K562 (cell line): ENCODE results near the gene RREB1. TPM values are rescaled to one million over a fixed set of nuclear protein-coding genes. Genes with fewer than 3 reads are reported as not detected.

Experiments used
- ATAC-seq: fragments of 200-7000 bp; cut with Tn5 transposase; 3 replicates; pipeline ENCODE4 v1.9.1; 2020; ENCODE audit warnings: moderate library complexity
- BruUV-seq: library from RNA; stranded (reverse); fragments of 400-500 nt; replicated peaks from 2 replicates; lab custom pipeline; 2021; lab: Mats Ljungman, UMichigan
- CTCF ChIA-PET: fragments of 300-600 bp; formaldehyde crosslinking; extraction: SDS; loops from one replicate; lab custom pipeline; 2021; ENCODE audit warnings: low intra/inter-chr PET ratio; lab: Yijun Ruan, JAX
- POLR2A ChIA-PET: fragments of 300-600, 350-650 bp; sonication (Branson Sonifier 250); formaldehyde crosslinking; extraction: SDS; loops from one replicate; lab custom pipeline; 2021; ENCODE audit warnings: antibody characterized with exemption, inconsistent platforms; lab: Yijun Ruan, JAX
- DNase-seq, 4 experiments: peaks; one replicate each; pipeline versions ENCODE4 v3.0.0 to v3.0.0-alpha.2; 2011 to 2018; ENCODE audit warnings: low spot score in 3 of 4, mixed read lengths in 3 of 4; ENCODE audit errors: extremely low read depth in 1 of 4
- FAIRE-seq: peaks from 2 replicates; lab custom pipeline; 2011; peaks lifted over from hg19 to GRCh38; lab: Jason Lieb, UNC
- H2AFZ ChIP-seq: 2 replicates; pipeline ENCODE4 v1.6.0; 2011; ENCODE audit warnings: low read depth, low read length, control low read depth, inconsistent platforms
- H3K27ac ChIP-seq: fragments of 200-600 bp; 3 replicates; pipeline ENCODE4 v1.8.0; 2011; ENCODE audit warnings: low read depth, mild to moderate bottlenecking, control low read depth, inconsistent platforms, low read length, moderate library complexity, mixed read lengths; ENCODE audit errors: extremely low read depth
- H3K27me3 ChIP-seq, 2 experiments: fragments of 300-600 bp in 1 of 2; 2 replicates in 1 of 2; 3 replicates in 1 of 2; pipeline versions ENCODE4 v1.6.0 to v1.8.0; 2011; ENCODE audit warnings: inconsistent platforms in 2 of 2, low read length in 2 of 2, mild to moderate bottlenecking in 1 of 2, mixed read lengths in 1 of 2, moderate library complexity in 1 of 2; ENCODE audit not compliant: control insufficient read depth in 2 of 2, insufficient read depth in 2 of 2
- H3K36me3 ChIP-seq: fragments of 300-600 bp; 3 replicates; pipeline ENCODE4 v1.8.0; 2011; ENCODE audit warnings: mild to moderate bottlenecking, low read length, inconsistent platforms; ENCODE audit not compliant: control insufficient read depth, insufficient read depth
- H3K4me1 ChIP-seq, 2 experiments: fragments of 200-600 bp in 1 of 2; replicated peaks in 1 of 2; 2 replicates in 1 of 2; 3 replicates in 1 of 2; pipeline versions ENCODE4 v1.5.1 to v1.8.0; 2011; ENCODE audit warnings: inconsistent platforms in 2 of 2, low read length in 2 of 2, mild to moderate bottlenecking in 1 of 2, mixed read lengths in 1 of 2, moderate library complexity in 1 of 2; ENCODE audit not compliant: control insufficient read depth in 2 of 2, insufficient read depth in 2 of 2
- H3K4me2 ChIP-seq: 2 replicates; pipeline ENCODE4 v1.6.1; 2011; ENCODE audit warnings: low read length, control low read depth, inconsistent platforms, mixed read lengths; ENCODE audit not compliant: insufficient read depth
- H3K4me3 ChIP-seq: fragments of 200-600 bp; sonication (generic), shearing (Covaris generic); 2 replicates; pipeline ENCODE4 v1.5.1; 2016; ENCODE audit warnings: control low read depth, inconsistent platforms
- H3K79me2 ChIP-seq: fragments of 200-600 bp; 3 replicates; pipeline ENCODE4 v1.8.0; 2011; ENCODE audit warnings: low read length, inconsistent platforms; ENCODE audit not compliant: control insufficient read depth, insufficient read depth
- H3K9ac ChIP-seq, 2 experiments: 2 replicates each; pipeline versions ENCODE4 v1.6.0 to v1.6.1; 2011; ENCODE audit warnings: low read depth in 2 of 2, low read length in 2 of 2, control low read depth in 1 of 2, inconsistent platforms in 1 of 2, mild to moderate bottlenecking in 1 of 2, mixed read lengths in 1 of 2; ENCODE audit not compliant: insufficient read depth in 1 of 2
- H3K9me1 ChIP-seq: one replicate; pipeline ENCODE4 v1.6.0; 2011; ENCODE audit warnings: inconsistent platforms, mild to moderate bottlenecking, low read length, moderate library complexity; ENCODE audit not compliant: control insufficient read depth, insufficient read depth
- H3K9me3 ChIP-seq: replicated peaks from 2 replicates; pipeline ENCODE4 v1.5.1; 2011; ENCODE audit warnings: low read depth, low read length, inconsistent platforms; ENCODE audit not compliant: control insufficient read depth, insufficient read depth
- H4K20me1 ChIP-seq: replicated peaks from 2 replicates; pipeline ENCODE4 v1.6.1; 2011; ENCODE audit warnings: low read length, inconsistent platforms, mixed read lengths; ENCODE audit not compliant: control insufficient read depth, insufficient read depth
- CEBPG ChIP-seq, 3 experiments: fragments of 200-800 bp in 1 of 3; sonication (Bioruptor generic) in 1 of 3; sonication (generic) in 1 of 3; formaldehyde crosslinking in 1 of 3; IDR thresholded peaks in 2 of 3; conservative IDR thresholded peaks in 1 of 3; 2 replicates each; pipeline versions ENCODE4 v1.6.1 to v1.8.0; 2016 to 2022; ENCODE audit warnings: missing compliant biosample characterization in 2 of 3, missing genetic modification characterization in 2 of 3, mild to moderate bottlenecking in 1 of 3, missing genetic modification reagents in 1 of 3
- COPS2 ChIP-seq: fragments of 450-650 bp; conservative IDR thresholded peaks from 2 replicates; pipeline ENCODE4 v1.6.1; 2016; ENCODE audit warnings: mild to moderate bottlenecking, moderate library complexity
- JUND ChIP-seq, 2 experiments: IDR thresholded peaks; 2 replicates in 1 of 2; 3 replicates in 1 of 2; pipeline ENCODE4 v1.6.1; 2011; ENCODE audit warnings: borderline replicate concordance in 2 of 2, low read depth in 2 of 2, low read length in 2 of 2, improper control_type of control experiment in 1 of 2, missing biosample characterization in 1 of 2, missing genetic modification characterization in 1 of 2, missing genetic modification reagents in 1 of 2
- KDM4B ChIP-seq, 2 experiments: fragments of 450-650 bp in 1 of 2; sonication (generic) in 1 of 2; IDR thresholded peaks; 2 replicates each; pipeline ENCODE4 v1.6.1; 2016 to 2017; ENCODE audit warnings: borderline replicate concordance in 2 of 2, antibody characterized with exemption in 1 of 2, low read depth in 1 of 2, mild to moderate bottlenecking in 1 of 2
- L3MBTL2 ChIP-seq: fragments of 450-650 bp; IDR thresholded peaks from 2 replicates; pipeline ENCODE4 v1.6.1; 2016; ENCODE audit warnings: mild to moderate bottlenecking, moderate library complexity
- NR1H2 ChIP-seq: sonication (generic); formaldehyde crosslinking; IDR thresholded peaks from 2 replicates; pipeline ENCODE4 v1.4.0; 2020; ENCODE audit warnings: mild to moderate bottlenecking, missing genetic modification reagents
- PRPF4 ChIP-seq: fragments of 200-400 bp; formaldehyde crosslinking; IDR thresholded peaks from one replicate; pipeline ENCODE4 v1.6.1; 2017; ENCODE audit warnings: low read length, low read depth, mild to moderate bottlenecking; ENCODE audit not compliant: insufficient read depth, poor library complexity, severe bottlenecking
- SAFB2 ChIP-seq: fragments of 200-400 bp; formaldehyde crosslinking; IDR thresholded peaks from 2 replicates; pipeline ENCODE4 v1.6.1; 2018; ENCODE audit warnings: borderline replicate concordance, low read length, low read depth, moderate library complexity; ENCODE audit not compliant: severe bottlenecking
- SMAD2 ChIP-seq: fragments of 150-350 bp; IDR thresholded peaks from 2 replicates; pipeline ENCODE4 v1.6.1; 2014; ENCODE audit warnings: low read depth, mild to moderate bottlenecking, low read length
- STAT5A ChIP-seq: IDR thresholded peaks from 2 replicates; pipeline ENCODE4 v1.6.1; 2012; ENCODE audit warnings: low read length, inconsistent platforms, borderline replicate concordance
- TCF3 ChIP-seq: sonication (generic); formaldehyde crosslinking; IDR thresholded peaks from 2 replicates; pipeline ENCODE4 v1.4.0; 2020; ENCODE audit warnings: mild to moderate bottlenecking, missing genetic modification reagents
- ZNF165 ChIP-seq: fragments of 250-450 bp; sonication (Bioruptor Pico); IDR thresholded peaks from 2 replicates; pipeline ENCODE4 v1.4.0; 2020; ENCODE audit warnings: borderline replicate concordance
- ZNF184 ChIP-seq: sonication (generic); formaldehyde crosslinking; IDR thresholded peaks from 2 replicates; pipeline ENCODE4 v1.5.0; 2020; ENCODE audit warnings: missing genetic modification reagents
- ZNF408 ChIP-seq: fragments of 250-450 bp; sonication (Bioruptor Pico); IDR thresholded peaks from 2 replicates; pipeline ENCODE4 v1.4.0; 2020; ENCODE audit warnings: low read depth, mild to moderate bottlenecking, moderate library complexity
- ZNF444 ChIP-seq: fragments of 250-450 bp; sonication (Bioruptor Pico); IDR thresholded peaks from 2 replicates; pipeline ENCODE4 v1.4.0; 2020; ENCODE audit warnings: mild to moderate bottlenecking, moderate library complexity
- WGBS: fragments of 100-300 bp; shearing (Covaris generic); methylation state at CpG from one replicate; pipeline ENCODE4 v1.1.6; 2016; ENCODE audit warnings: low coverage, mixed read lengths; ENCODE audit not compliant: insufficient coverage; ENCODE audit errors: missing lambda C conversion rate; 5-methylcytosine and 5-hydroxymethylcytosine counted together
- in situ Hi-C: fragments of 300-500 bp; cut with MboI; formaldehyde crosslinking; loops from 4 replicates; pipeline ENCODE4 v1.15.0; 2018; ENCODE audit warnings: inconsistent platforms, mixed read lengths
- intact Hi-C: fragments of 100-400 bp; cut with micrococcal nuclease; formaldehyde crosslinking; loops from 2 replicates; pipeline ENCODE4 v1.14.2; 2022
- polyA plus RNA-seq, 8 experiments: library from polyadenylated mRNA; depleted of rRNA in 4 of 8; stranded (reverse) in 5 of 8; unstranded in 3 of 8; fragments of >200 nt; fragmentation: Nextera tagmentation in 2 of 8; fragmentation: Illumina TruSeq in 1 of 8; extraction: Ambion mirVana in 2 of 8; extraction: Trizol in 1 of 8; gene quantifications; 2 replicates each; pipeline versions ENCODE4 v1.2.1 to v1.2.3, GENCODE V29; 2011 to 2014; ENCODE audit warnings: inconsistent platforms in 1 of 8, missing spikeins in 1 of 8
- total RNA-seq, 7 experiments: library from RNA; depleted of rRNA in 6 of 7; stranded (reverse); fragments of >200 nt in 6 of 7; fragmentation: Illumina TruSeq in 2 of 7; extraction: Trizol in 2 of 7; gene quantifications; 2 replicates each; pipeline versions ENCODE4 v1.2.1 to v1.2.3, GENCODE V29; 2011 to 2021; ENCODE audit warnings: low replicate concordance in 1 of 7
- TF ChIP-seq, protein P1 (sequence below), 3 experiments: IDR thresholded peaks in 2 of 3; conservative IDR thresholded peaks in 1 of 3; 2 replicates each; pipeline ENCODE4 v1.5.1; 2011 to 2012; ENCODE audit warnings: low read length in 3 of 3, mild to moderate bottlenecking in 3 of 3, control low read depth in 2 of 3, improper control_type of control experiment in 1 of 3, inconsistent platforms in 1 of 3, low read depth in 1 of 3, mixed read lengths in 1 of 3, moderate library complexity in 1 of 3; ENCODE audit not compliant: insufficient read depth in 2 of 3
- TF ChIP-seq, protein P2 (sequence below), 2 experiments: IDR thresholded peaks; 2 replicates each; pipeline ENCODE4 v1.6.1; 2011; ENCODE audit warnings: borderline replicate concordance in 1 of 2, control low read depth in 1 of 2, low read depth in 1 of 2, low read length in 1 of 2, mild to moderate bottlenecking in 1 of 2, mixed read lengths in 1 of 2, moderate library complexity in 1 of 2; ENCODE audit not compliant: insufficient read depth in 1 of 2, insufficient read length in 1 of 2, poor library complexity in 1 of 2, severe bottlenecking in 1 of 2; ENCODE audit errors: extremely low read depth in 1 of 2

The RREB1 gene
- total and polyA plus RNA-seq, 9 of the 15 experiments (the other 6 are each of a cell fraction or from before 2014, with no cell fraction given): 3.3 to 64.2 (median 19.3) TPM

DNA sequence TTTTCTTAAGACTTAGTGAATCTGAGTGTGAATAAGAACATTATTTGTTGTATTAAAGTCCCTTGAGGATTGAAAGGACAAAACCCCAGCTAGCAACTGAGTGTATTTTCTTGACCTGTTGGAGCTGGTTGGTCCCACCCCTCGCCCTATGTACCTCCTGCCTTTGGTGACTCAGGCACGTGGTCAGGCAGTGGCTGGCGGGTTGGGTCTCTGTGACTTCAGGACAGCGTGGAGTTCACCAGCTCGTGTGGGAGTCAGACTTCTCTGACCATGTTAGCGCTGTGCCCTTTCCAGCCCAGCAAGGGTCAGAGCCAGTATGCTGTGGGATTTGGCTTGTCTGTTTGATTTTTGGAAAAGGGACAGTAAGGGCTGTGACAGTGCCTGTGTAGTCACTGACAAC, 111.5 kb downstream of the RREB1 start:
- FAIRE-seq (peak; percentile 26), ATAC-seq (peak; percentile 64), DNase-seq (peak; percentile 46 to 57 (median 50))
- WGBS: 59% methylated on average over 6 of the region's 6 CpGs
- Histone ChIP-seq H3K4me3 (no peak overlapping the region), H4K20me1 (no peaks in the 10 kb centered on the region), H3K9me3 (no peaks in the 10 kb centered on the region), H3K9me1 (peaks cover 5% of the 10 kb centered on the region), H3K9ac (peak overlapping the region in 1 of 2 experiments; percentile 68; a peak in 1 of 4 replicates), H3K27ac (peak overlapping the region; percentile 18; the same call in 1 of the 3 replicates), H3K4me1 (peaks cover 11 to 16% of the 10 kb centered on the region in 2 experiments), H3K4me2 (no peak overlapping the region), H3K27me3 (no peaks in the 10 kb centered on the region), H3K79me2 (peaks cover 26% of the 10 kb centered on the region), H2AFZ (no peak overlapping the region), H3K36me3 (peaks cover 88% of the 10 kb centered on the region)
- in situ Hi-C loops: no loop called here
- POLR2A ChIA-PET: interaction anchor here (1.3 kb wide), 1 partner anchor 16 kb away, joined by 4 read pairs; no protein-coding TSS in a partner anchor
- BruUV-seq: no TSS peak
- CTCF ChIA-PET: interaction anchor here (0.6 to 1.1 kb wide), 2 partner anchors 142 to 520 kb away, joined by 3 to 4 read pairs; no protein-coding TSS in a partner anchor
- intact Hi-C loops: no loop called here
- TF ChIP-seq SMAD2: no peak
- no peak for TF ChIP-seq ZNF184 (CRISPR knock-in tag)
- TF ChIP-seq, protein P1, sequence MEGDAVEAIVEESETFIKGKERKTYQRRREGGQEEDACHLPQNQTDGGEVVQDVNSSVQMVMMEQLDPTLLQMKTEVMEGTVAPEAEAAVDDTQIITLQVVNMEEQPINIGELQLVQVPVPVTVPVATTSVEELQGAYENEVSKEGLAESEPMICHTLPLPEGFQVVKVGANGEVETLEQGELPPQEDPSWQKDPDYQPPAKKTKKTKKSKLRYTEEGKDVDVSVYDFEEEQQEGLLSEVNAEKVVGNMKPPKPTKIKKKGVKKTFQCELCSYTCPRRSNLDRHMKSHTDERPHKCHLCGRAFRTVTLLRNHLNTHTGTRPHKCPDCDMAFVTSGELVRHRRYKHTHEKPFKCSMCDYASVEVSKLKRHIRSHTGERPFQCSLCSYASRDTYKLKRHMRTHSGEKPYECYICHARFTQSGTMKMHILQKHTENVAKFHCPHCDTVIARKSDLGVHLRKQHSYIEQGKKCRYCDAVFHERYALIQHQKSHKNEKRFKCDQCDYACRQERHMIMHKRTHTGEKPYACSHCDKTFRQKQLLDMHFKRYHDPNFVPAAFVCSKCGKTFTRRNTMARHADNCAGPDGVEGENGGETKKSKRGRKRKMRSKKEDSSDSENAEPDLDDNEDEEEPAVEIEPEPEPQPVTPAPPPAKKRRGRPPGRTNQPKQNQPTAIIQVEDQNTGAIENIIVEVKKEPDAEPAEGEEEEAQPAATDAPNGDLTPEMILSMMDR (IDR thresholded peaks at IDR 0.05 in 2 of 3, conservative IDR thresholded peaks at IDR 0.05 in 1 of 3; ENCODE audit: insufficient read depth in 2 of 3, low read depth in 1 of 3, low read length in 3 of 3): no peak
- TF ChIP-seq ZNF165 (CRISPR knock-in tag): no peak
- TF ChIP-seq ZNF408: no peak
- TF ChIP-seq PRPF4: no peak
- TF ChIP-seq TCF3 (CRISPR knock-in tag): no peak
- TF ChIP-seq ZNF444 (CRISPR knock-in tag): no peak
- TF ChIP-seq L3MBTL2: peak; percentile 39; the same call in 1 of the 2 replicates
- no peak for TF ChIP-seq STAT5A
- TF ChIP-seq NR1H2 (CRISPR knock-in tag): no peak
- TF ChIP-seq JUND (IDR thresholded peaks at IDR 0.05; ENCODE audit: borderline replicate concordance, low read depth, low read length): peak; percentile 33; the same call in 1 of the 2 replicates
- no peak for TF ChIP-seq JUND (tag; IDR thresholded peaks at IDR 0.05; ENCODE audit: borderline replicate concordance, low read depth, low read length)
- TF ChIP-seq, protein P2, sequence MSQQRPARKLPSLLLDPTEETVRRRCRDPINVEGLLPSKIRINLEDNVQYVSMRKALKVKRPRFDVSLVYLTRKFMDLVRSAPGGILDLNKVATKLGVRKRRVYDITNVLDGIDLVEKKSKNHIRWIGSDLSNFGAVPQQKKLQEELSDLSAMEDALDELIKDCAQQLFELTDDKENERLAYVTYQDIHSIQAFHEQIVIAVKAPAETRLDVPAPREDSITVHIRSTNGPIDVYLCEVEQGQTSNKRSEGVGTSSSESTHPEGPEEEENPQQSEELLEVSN (IDR thresholded peaks at IDR 0.05; ENCODE audit: borderline replicate concordance in 1 of 2, extremely low read depth in 1 of 2, insufficient read depth in 1 of 2, insufficient read length in 1 of 2, low read depth in 1 of 2, low read length in 1 of 2, poor library complexity in 1 of 2, severe bottlenecking in 1 of 2): peak; percentile 45 to 80
- TF ChIP-seq CEBPG (CRISPR knock-in tag; IDR thresholded peaks at IDR 0.05): 0 out of 2 replicates have a peak, but pooled peaks have one; percentile 8
- TF ChIP-seq CEBPG (tag; conservative IDR thresholded peaks at IDR 0.05 in 1 of 2, IDR thresholded peaks at IDR 0.05 in 1 of 2): no peak
- no peak for TF ChIP-seq SAFB2
- TF ChIP-seq COPS2: no peak
- no peak for TF ChIP-seq KDM4B (IDR thresholded peaks at IDR 0.05; ENCODE audit: borderline replicate concordance in 2 of 2, low read depth in 1 of 2)
